ENCODE measurements around the gene VASH2. TPM values are rescaled to one million over a fixed set of nuclear protein-coding genes. Genes with fewer than 3 reads are reported as not detected.
"Not testable (repeated sequence)": the region's sequence is repeated elsewhere in the genome, so short reads cannot be mapped to it uniquely, and the experiment has no call there.

VASH2 gene
- total RNA-seq, 4 donors from 2014 or later: 0.24 to 2.0 (median 1.1) TPM

GRCh38 chr1:212983482-212983881, 33.1 kb downstream of the VASH2 start:
- no peak for TF ChIP-seq POLR2A (IDR thresholded peaks at IDR 0.05)
- TF ChIP-seq CTCF (IDR thresholded peaks at IDR 0.05): no peak
- Histone ChIP-seq H3K4me3 (replicated peaks in 1 of 3) (no peak overlapping the region), H3K4me1 (peaks cover 13 to 27% of the 10 kb centered on the region in 2 donors), H3K27me3 (no peaks in the 10 kb centered on the region), H3K27ac (no peak overlapping the region), H3K36me3 (no peaks in the 10 kb centered on the region), H3K9me3 (no peaks in the 10 kb centered on the region)
- no peak for DNase-seq
- 87 to 97% methylated on average over 3 of the region's 3 CpGs for WGBS, 2 donors
- intact Hi-C loops (cut with DNase I): no loop called here

GRCh38 chr1:212984522-212985291, 34.4 kb downstream of the VASH2 start:
- Histone ChIP-seq H3K27ac (no peak overlapping the region), H3K4me1 (peaks cover 13 to 25% of the 10 kb centered on the region in 2 donors), H3K27me3 (no peaks in the 10 kb centered on the region), H3K36me3 (no peaks in the 10 kb centered on the region), H3K4me3 (replicated peaks in 1 of 3) (no peak overlapping the region), H3K9me3 (no peaks in the 10 kb centered on the region)
- TF ChIP-seq POLR2A (IDR thresholded peaks at IDR 0.05): no peak
- no peak for TF ChIP-seq CTCF (IDR thresholded peaks at IDR 0.05)
- WGBS, 2 donors: 94% methylated on average over 6 of the region's 6 CpGs
- DNase-seq: no peak
- intact Hi-C loops (cut with DNase I): no loop called here

- Histone ChIP-seq H3K4me1 (peaks cover under 1 to 8% of the 10 kb centered on the region in 2 donors), H3K27ac (no peak overlapping the region), H3K27me3 (no peaks in the 10 kb centered on the region), H3K36me3 (no peaks in the 10 kb centered on the region), H3K4me3 (replicated peaks in 1 of 3) (no peak overlapping the region), H3K9me3 (no peaks in the 10 kb centered on the region)
- intact Hi-C loops (cut with DNase I): no loop called here
- DNase-seq: no peak
- TF ChIP-seq POLR2A (IDR thresholded peaks at IDR 0.05) (no peak), CTCF (IDR thresholded peaks at IDR 0.05) (no peak)
- WGBS, 2 donors: 95 to 97% methylated on average over 2 of the region's 2 CpGs
Measured at GRCh38 chr1:212986551-212986950, 36.2 kb downstream of the VASH2 start.

GRCh38 chr1:212987702-212988322, 37.5 kb downstream of the VASH2 start:
- intact Hi-C loops (cut with DNase I): no loop called here
- H3K9me3 ChIP-seq: no peaks in the 10 kb centered on the region
- 74 to 81% methylated on average over 6 of the region's 6 CpGs for WGBS, 2 donors
- H3K4me1 ChIP-seq: no peaks in the 10 kb centered on the region
- H3K27me3 ChIP-seq: no peaks in the 10 kb centered on the region
- TF ChIP-seq CTCF (IDR thresholded peaks at IDR 0.05) (no peak), POLR2A (IDR thresholded peaks at IDR 0.05) (no peak)
- no peak for DNase-seq
- H3K4me3 ChIP-seq (replicated peaks in 1 of 3): no peak overlapping the region
- H3K36me3 ChIP-seq: peaks cover 0 to 2% of the 10 kb centered on the region in 2 donors
- no peak overlapping the region for H3K27ac ChIP-seq

- Histone ChIP-seq H3K27me3 (no peaks in the 10 kb centered on the region), H3K36me3 (peaks cover 0 to 13% of the 10 kb centered on the region in 2 donors), H3K9me3 (no peaks in the 10 kb centered on the region), H3K27ac (no peak overlapping the region), H3K4me3 (replicated peaks in 1 of 3) (no peak overlapping the region), H3K4me1 (no peaks in the 10 kb centered on the region)
- WGBS, 2 donors: 70 to 75% methylated on average over 1 of the region's 1 CpG
- DNase-seq: no peak
- intact Hi-C loops (cut with DNase I): no loop called here
- TF ChIP-seq CTCF (IDR thresholded peaks at IDR 0.05) (no peak), POLR2A (IDR thresholded peaks at IDR 0.05) (no peak)
Measured at GRCh38 chr1:212990276-212990675, 39.9 kb downstream of the VASH2 start.

GRCh38 chr1:212993960-212994359, 43.6 kb downstream of the VASH2 start:
- H3K27me3 ChIP-seq; H3K4me1 ChIP-seq; H3K9me3 ChIP-seq; DNase-seq; intact Hi-C loops (cut with DNase I); H3K4me3 ChIP-seq (replicated peaks in 1 of 3); H3K27ac ChIP-seq: not testable (repeated sequence)
- WGBS, 2 donors: 95 to 96% methylated on average over 8 of the region's 8 CpGs
- H3K36me3 ChIP-seq: peaks cover 10 to 22% of the 10 kb centered on the region in 2 donors

All from thyroid gland (tissue), 4 donors.